GM23338 (cell line): ENCODE results near the gene CNPY2. TPM values are rescaled to one million over a fixed set of nuclear protein-coding genes. Genes with fewer than 3 reads are reported as not detected.
"Not testable (repeated sequence)": the region's sequence is repeated elsewhere in the genome, so short reads cannot be mapped to it uniquely, and the experiment has no call there.

Experiments used
- ATAC-seq: fragments of 200-7000 bp; cut with Tn5 transposase; 3 replicates; pipeline ENCODE4 v1.9.1; 2020
- DNase-seq: peaks from one replicate; pipeline ENCODE4 v3.0.0-alpha.2; 2015; ENCODE audit warnings: low spot score
- H2AFZ ChIP-seq: fragments of 200-600 bp; sonication (generic); 2 replicates; pipeline ENCODE4 v1.8.0; 2016; ENCODE audit warnings: antibody characterized with exemption, mild to moderate bottlenecking, moderate library complexity
- H3F3A ChIP-seq: fragments of 200-600 bp; sonication (generic); replicated peaks from 2 replicates; pipeline ENCODE4 v1.8.0; 2017; ENCODE audit warnings: antibody characterized with exemption, mixed run types, low read depth
- H3K27ac ChIP-seq: fragments of 200-600 bp; sonication (generic); 2 replicates; pipeline ENCODE4 v1.6.1; 2016; ENCODE audit warnings: low read depth
- H3K27me3 ChIP-seq: fragments of 200-600 bp; sonication (generic); 2 replicates; pipeline ENCODE4 v1.8.0; 2016; ENCODE audit warnings: mild to moderate bottlenecking, mixed run types, moderate library complexity; ENCODE audit not compliant: insufficient read depth
- H3K36me3 ChIP-seq: fragments of 200-600 bp; sonication (generic); 2 replicates; pipeline ENCODE4 v1.8.0; 2016; ENCODE audit warnings: mild to moderate bottlenecking; ENCODE audit not compliant: insufficient read depth
- H3K4me1 ChIP-seq: fragments of 200-600 bp; sonication (generic); 2 replicates; pipeline ENCODE4 v1.8.0; 2016; ENCODE audit warnings: mild to moderate bottlenecking, moderate library complexity; ENCODE audit not compliant: insufficient read depth
- H3K4me2 ChIP-seq: fragments of 200-600 bp; sonication (generic); 2 replicates; pipeline ENCODE4 v1.7.1; 2017; ENCODE audit warnings: mixed run types
- H3K4me3 ChIP-seq: fragments of 200-600 bp; sonication (generic); 2 replicates; pipeline ENCODE4 v1.6.1; 2016; ENCODE audit warnings: mixed run types
- H3K79me2 ChIP-seq: fragments of 200-600 bp; sonication (generic); replicated peaks from 2 replicates; pipeline ENCODE4 v1.8.0; 2017; ENCODE audit warnings: mild to moderate bottlenecking; ENCODE audit not compliant: insufficient read depth
- H3K9me2 ChIP-seq: fragments of 200-600 bp; sonication (generic); 2 replicates; pipeline ENCODE4 v1.8.0; 2017; ENCODE audit not compliant: insufficient read depth
- H4K20me1 ChIP-seq: fragments of 200-600 bp; sonication (generic); replicated peaks from 2 replicates; pipeline ENCODE4 v1.8.0; 2017; ENCODE audit warnings: mild to moderate bottlenecking; ENCODE audit not compliant: insufficient read depth
- H3K27ac Mint-ChIP-seq: 2 replicates; pipeline ENCODE4 v1.8.0; 2020; ENCODE audit warnings: inconsistent platforms, mild to moderate bottlenecking, moderate library complexity, mixed read lengths
- H3K27me3 Mint-ChIP-seq: 3 replicates; pipeline ENCODE4 v1.8.0; 2022; ENCODE audit warnings: low read depth, mild to moderate bottlenecking, moderate library complexity, mixed read lengths, inconsistent platforms; ENCODE audit not compliant: insufficient read depth, poor library complexity
- H3K36me3 Mint-ChIP-seq: 3 replicates; pipeline ENCODE4 v1.8.0; 2021; ENCODE audit warnings: low read depth, mild to moderate bottlenecking, inconsistent platforms, moderate library complexity, mixed read lengths
- H3K4me1 Mint-ChIP-seq: 3 replicates; pipeline ENCODE4 v1.8.0; 2020; ENCODE audit warnings: mild to moderate bottlenecking, inconsistent platforms, mixed read lengths
- H3K4me3 Mint-ChIP-seq: 3 replicates; pipeline ENCODE4 v1.8.0; 2021; ENCODE audit warnings: moderate library complexity, mild to moderate bottlenecking, inconsistent platforms, mixed read lengths
- H3K9me3 Mint-ChIP-seq: 3 replicates; pipeline ENCODE4 v1.8.0; 2020; ENCODE audit warnings: moderate library complexity, mild to moderate bottlenecking, inconsistent platforms, mixed read lengths
- CREB1 ChIP-seq: fragments of 250-450 bp; sonication (Bioruptor Pico); IDR thresholded peaks from 2 replicates; pipeline ENCODE4 v1.5.0; 2020; ENCODE audit warnings: low read depth, mild to moderate bottlenecking, moderate library complexity
- CTCF ChIP-seq, 2 experiments: fragments of 200-600 bp in 1 of 2; sonication (generic) in 1 of 2; conservative IDR thresholded peaks; 2 replicates each; pipeline versions ENCODE4 v1.5.1 to v1.6.1; 2016 to 2017; ENCODE audit warnings: antibody characterized with exemption in 2 of 2, low read depth in 2 of 2, mild to moderate bottlenecking in 2 of 2, moderate library complexity in 1 of 2
- ETS1 ChIP-seq: IDR thresholded peaks from 2 replicates; pipeline ENCODE4 v1.6.1; 2016; ENCODE audit warnings: antibody characterized with exemption
- EZH2phosphoT487 ChIP-seq: fragments of 200-600 bp; sonication (generic); IDR thresholded peaks from one replicate; pipeline ENCODE4 v1.8.1; 2018; ENCODE audit warnings: antibody characterized with exemption; ENCODE audit not compliant: unreplicated experiment
- JUNB ChIP-seq: IDR thresholded peaks from one replicate; pipeline ENCODE4 v1.6.1; 2016; ENCODE audit warnings: antibody characterized with exemption; ENCODE audit not compliant: unreplicated experiment
- NANOG ChIP-seq: IDR thresholded peaks from 2 replicates; pipeline ENCODE4 v1.6.1; 2016; ENCODE audit warnings: antibody characterized with exemption, borderline replicate concordance
- REST ChIP-seq: IDR thresholded peaks from one replicate; pipeline ENCODE4 v1.6.1; 2018; ENCODE audit warnings: antibody characterized with exemption; ENCODE audit not compliant: unreplicated experiment
- STAT1 ChIP-seq: IDR thresholded peaks from one replicate; pipeline ENCODE4 v1.6.1; 2016; ENCODE audit warnings: antibody characterized with exemption; ENCODE audit not compliant: unreplicated experiment
- ZNF331 ChIP-seq: fragments of 250-450 bp; sonication (Bioruptor Pico); IDR thresholded peaks from 2 replicates; pipeline ENCODE4 v1.5.0; 2020; ENCODE audit warnings: low read depth, mild to moderate bottlenecking, moderate library complexity
- ZNF462 ChIP-seq: fragments of 250-450 bp; sonication (Bioruptor Pico); IDR thresholded peaks from 2 replicates; pipeline ENCODE4 v1.5.0; 2020; ENCODE audit warnings: mild to moderate bottlenecking, moderate library complexity
- polyA plus RNA-seq: library from polyadenylated mRNA; unstranded; fragments of >200 nt; fragmentation: Nextera tagmentation; extraction: Ambion mirVana; gene quantifications from 2 replicates; pipeline ENCODE4 v1.2.1, GENCODE V29; 2016
- total RNA-seq: library from RNA; depleted of rRNA; stranded (reverse); fragments of >200 nt; shearing (Covaris generic); gene quantifications from 2 replicates; pipeline ENCODE4 v1.2.3, GENCODE V29; 2014

CNPY2 gene
- total and polyA plus RNA-seq, 2 experiments from 2014 or later, result 119 to 316 TPM

GRCh38 chr12:56335527-56335926 lies 19.7 kb upstream of the CNPY2 start:
- H3F3A ChIP-seq, result peaks cover 22% of the 10 kb centered on the region; the same call in 1 of the 2 replicates
- H3K4me3 ChIP-seq, ATAC-seq, DNase-seq, H3K79me2 ChIP-seq, H3K36me3 ChIP-seq, H2AFZ ChIP-seq, H4K20me1 ChIP-seq, H3K36me3 Mint-ChIP-seq, H3K27ac ChIP-seq, H3K9me3 Mint-ChIP-seq, H3K27ac Mint-ChIP-seq, H3K4me3 Mint-ChIP-seq, H3K4me2 ChIP-seq, H3K27me3 ChIP-seq: not testable (repeated sequence)
- H3K4me1 Mint-ChIP-seq, result peaks cover 42% of the 10 kb centered on the region
- H3K4me1 ChIP-seq, result peaks cover 33% of the 10 kb centered on the region
- peaks cover 19% of the 10 kb centered on the region for H3K9me2 ChIP-seq
- H3K27me3 Mint-ChIP-seq, result peaks cover 12% of the 10 kb centered on the region

- peaks cover 12% of the 10 kb centered on the region for H3K27me3 Mint-ChIP-seq
- no peaks in the 10 kb centered on the region for H3K36me3 Mint-ChIP-seq
- no peaks in the 10 kb centered on the region for H4K20me1 ChIP-seq
- peaks cover 5% of the 10 kb centered on the region; the same call in 1 of the 2 replicates for H3K79me2 ChIP-seq
- no peaks in the 10 kb centered on the region for H3K36me3 ChIP-seq
- peaks cover 13% of the 10 kb centered on the region for H3K9me2 ChIP-seq
- H3F3A ChIP-seq, result peaks cover 16% of the 10 kb centered on the region; the same call in 1 of the 2 replicates
- H3K4me3 Mint-ChIP-seq, result peak overlapping the region; percentile 91
- peak overlapping the region; percentile 99 for H3K27ac Mint-ChIP-seq
- peak overlapping the region; percentile 51 for H3K27ac ChIP-seq
- no peaks in the 10 kb centered on the region for H3K9me3 Mint-ChIP-seq
- peaks cover 29% of the 10 kb centered on the region for H3K4me1 ChIP-seq
- DNase-seq (no peak), ATAC-seq (no peak)
- peak overlapping the region; percentile 81 for H3K4me2 ChIP-seq
- H3K4me1 Mint-ChIP-seq, result peaks cover 40% of the 10 kb centered on the region
- H2AFZ ChIP-seq, result no peak overlapping the region
- peak overlapping the region; percentile 58 for H3K4me3 ChIP-seq
- no peaks in the 10 kb centered on the region for H3K27me3 ChIP-seq
- no peak for TF ChIP-seq EZH2phosphoT487
- TF ChIP-seq STAT1, result no peak
- TF ChIP-seq CTCF (conservative IDR thresholded peaks at IDR 0.05; ENCODE audit: low read depth in 2 of 2), result no peak
- TF ChIP-seq ZNF462 (CRISPR knock-in tag), result no peak
- TF ChIP-seq NANOG, result no peak
- no peak for TF ChIP-seq JUNB
- no peak for TF ChIP-seq ZNF331 (CRISPR knock-in tag)
- TF ChIP-seq REST, result no peak
- no peak for TF ChIP-seq ETS1
- no peak for TF ChIP-seq CREB1 (CRISPR knock-in tag)
Measured at GRCh38 chr12:56334490-56334793, 18.7 kb upstream of the CNPY2 start.
